ENCODE results near the gene B2M.

The B2M gene

GRCh38 chr15:44735482-44736180, 24.3 kb downstream of the B2M start:
- TF ChIP-seq SIN3A (IDR thresholded peaks at IDR 0.05; ENCODE audit: borderline replicate concordance, insufficient read depth, low read length) (no peak), REST (IDR thresholded peaks at IDR 0.05; ENCODE audit: insufficient read depth in 1 of 2, low read depth in 2 of 2, low read length in 2 of 2) (no peak), TAF1 (IDR thresholded peaks at IDR 0.05; ENCODE audit: borderline replicate concordance, insufficient read depth, low read length) (no peak), FOXP2 (optimal IDR thresholded peaks at IDR 0.05; ENCODE audit: borderline replicate concordance, extremely low read depth, extremely low read length, insufficient read depth) (no peak), POLR2AphosphoS5 (IDR thresholded peaks at IDR 0.05; ENCODE audit: low read depth, low read length) (no peak)

GRCh38 chr15:44736181-44736765, 25.0 kb downstream of the B2M start, which contains the start of gene TRIM69:
Gene TRIM69, plus strand, starts transcription at chr15:44736528. Its CDS starts 177 bp downstream, at chr15:44736705.
- no peak for TF ChIP-seq REST (IDR thresholded peaks at IDR 0.05; ENCODE audit: insufficient read depth in 1 of 2, low read depth in 2 of 2, low read length in 2 of 2)
- no peak for TF ChIP-seq TAF1 (IDR thresholded peaks at IDR 0.05; ENCODE audit: borderline replicate concordance, insufficient read depth, low read length)
- no peak for TF ChIP-seq POLR2AphosphoS5 (IDR thresholded peaks at IDR 0.05; ENCODE audit: low read depth, low read length)
- TF ChIP-seq FOXP2 (optimal IDR thresholded peaks at IDR 0.05; ENCODE audit: borderline replicate concordance, extremely low read depth, extremely low read length, insufficient read depth) = no peak
- TF ChIP-seq SIN3A (IDR thresholded peaks at IDR 0.05; ENCODE audit: borderline replicate concordance, insufficient read depth, low read length) = no peak

- TF ChIP-seq FOXP2 (optimal IDR thresholded peaks at IDR 0.05; ENCODE audit: borderline replicate concordance, extremely low read depth, extremely low read length, insufficient read depth) (no peak), SIN3A (IDR thresholded peaks at IDR 0.05; ENCODE audit: borderline replicate concordance, insufficient read depth, low read length) (no peak), REST (IDR thresholded peaks at IDR 0.05; ENCODE audit: insufficient read depth in 1 of 2, low read depth in 2 of 2, low read length in 2 of 2) (no peak), TAF1 (IDR thresholded peaks at IDR 0.05; ENCODE audit: borderline replicate concordance, insufficient read depth, low read length) (no peak), POLR2AphosphoS5 (IDR thresholded peaks at IDR 0.05; ENCODE audit: low read depth, low read length) (no peak)
These were observed 27.1 kb downstream of the B2M start for GRCh38 chr15:44738340-44738984.

- no peak for TF ChIP-seq FOXP2 (optimal IDR thresholded peaks at IDR 0.05; ENCODE audit: borderline replicate concordance, extremely low read depth, extremely low read length, insufficient read depth)
- no peak for TF ChIP-seq REST (IDR thresholded peaks at IDR 0.05; ENCODE audit: insufficient read depth in 1 of 2, low read depth in 2 of 2, low read length in 2 of 2)
These were observed 42.0 kb downstream of the B2M start for GRCh38 chr15:44753345-44753744.
